ENCODE results near the gene IFITM1.
"Not testable (repeated sequence)": the region's sequence is repeated elsewhere in the genome, so short reads cannot be mapped to it uniquely, and the experiment has no call there.

The IFITM1 gene

GRCh38 chr11:294780-295179 is 19.1 kb upstream of the IFITM1 start:
- no peak for DNase-seq

- DNase-seq, result no peak
These were observed 18.3 kb upstream of the IFITM1 start for GRCh38 chr11:295351-296170.

DNA sequence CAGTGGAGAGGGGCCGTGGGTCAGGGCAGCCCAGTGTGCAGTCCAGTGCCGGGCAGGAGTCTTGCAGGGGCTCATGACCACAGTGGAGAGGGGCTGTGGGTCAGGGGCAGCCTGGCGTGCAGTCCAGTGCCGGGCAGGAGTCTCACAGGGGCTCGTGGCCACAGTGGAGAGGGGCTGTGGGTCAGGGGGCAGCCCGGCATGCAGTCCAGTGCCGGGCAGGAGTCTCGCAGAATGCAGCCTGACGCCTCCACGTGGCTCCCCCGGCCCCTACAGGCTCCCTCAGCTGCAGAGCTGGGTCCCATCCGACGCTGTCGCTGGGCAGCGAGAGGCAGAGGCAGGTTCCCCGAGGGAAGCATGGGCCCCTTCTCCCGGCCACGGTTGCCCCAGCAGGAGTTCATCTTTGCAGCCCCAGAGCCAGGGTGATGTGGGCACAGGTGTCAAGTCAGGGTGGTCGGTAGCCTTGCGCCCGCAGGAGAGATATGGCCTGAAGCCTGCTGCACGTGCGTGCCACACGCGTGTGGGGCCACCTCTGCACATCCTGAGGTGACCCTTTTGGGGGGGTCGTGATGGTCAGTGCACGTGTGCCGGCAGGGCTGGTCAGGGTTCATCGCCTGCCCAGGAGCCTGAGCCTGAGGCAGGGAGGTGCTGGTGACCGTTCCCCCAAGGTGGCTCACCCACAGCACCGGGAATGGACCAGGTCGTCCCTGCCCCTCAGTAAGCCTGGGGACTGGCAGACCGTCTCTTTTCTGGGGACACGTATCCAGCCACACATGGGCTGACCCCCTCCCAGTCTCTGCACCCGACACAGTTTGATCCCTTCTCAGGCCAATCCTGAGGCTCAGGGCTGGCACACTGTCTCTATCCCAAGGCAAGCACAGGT is 17.4 kb upstream of the IFITM1 start:
- no peak for DNase-seq

GRCh38 chr11:297051-297585 is 16.7 kb upstream of the IFITM1 start:
- no peak for DNase-seq

GRCh38 chr11:297586-298405 is 16.0 kb upstream of the IFITM1 start:
- no peak for DNase-seq

GRCh38 chr11:298406-299065 is 15.3 kb upstream of the IFITM1 start:
- no peak for DNase-seq

DNA sequence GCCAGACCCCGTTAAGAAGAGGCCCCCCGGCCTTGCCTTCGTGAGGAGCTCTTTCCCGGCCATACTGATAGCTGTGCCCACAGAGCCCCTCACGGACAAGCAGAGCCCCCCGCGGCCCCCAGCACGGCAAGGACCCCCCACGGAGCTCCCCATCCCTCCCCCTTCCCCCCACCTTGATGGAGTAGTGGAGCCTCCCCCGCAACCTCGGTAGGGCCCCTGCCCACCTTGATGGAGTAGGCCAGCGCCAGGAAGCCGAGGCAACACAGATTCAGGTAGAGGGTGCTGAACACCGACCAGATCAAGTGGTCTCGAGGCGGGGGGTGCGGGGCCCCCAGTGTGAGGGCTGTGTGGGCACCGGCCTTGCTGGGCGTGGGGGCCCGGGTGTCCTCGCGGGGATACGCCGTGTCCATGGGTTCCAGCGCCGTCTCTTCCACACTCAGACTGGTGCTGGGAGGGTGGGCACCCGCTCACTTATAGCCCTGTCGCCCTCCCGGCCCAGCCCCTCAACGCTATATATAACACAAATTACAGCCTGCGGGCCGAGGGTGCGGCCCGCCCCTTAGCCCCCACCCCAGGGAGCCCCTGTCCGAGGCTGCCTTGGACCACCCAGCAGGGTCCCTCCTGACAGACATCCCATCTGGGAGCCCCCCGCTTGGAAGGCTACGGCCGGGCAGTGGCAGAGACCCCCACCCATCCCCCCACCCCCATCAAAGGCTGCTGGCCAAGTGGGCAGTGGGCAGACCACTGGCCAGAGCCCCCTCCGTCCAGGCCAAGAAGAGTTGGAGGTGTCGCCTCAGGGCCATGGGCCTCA is 14.6 kb upstream of the IFITM1 start, which contains the start of gene IFITM5:
TSS of gene IFITM5 (minus strand) at position 446 of the 811 bp plus-strand sequence. CDS start at position 410, 36 bp downstream.
- DNase-seq, result no peak

DNA sequence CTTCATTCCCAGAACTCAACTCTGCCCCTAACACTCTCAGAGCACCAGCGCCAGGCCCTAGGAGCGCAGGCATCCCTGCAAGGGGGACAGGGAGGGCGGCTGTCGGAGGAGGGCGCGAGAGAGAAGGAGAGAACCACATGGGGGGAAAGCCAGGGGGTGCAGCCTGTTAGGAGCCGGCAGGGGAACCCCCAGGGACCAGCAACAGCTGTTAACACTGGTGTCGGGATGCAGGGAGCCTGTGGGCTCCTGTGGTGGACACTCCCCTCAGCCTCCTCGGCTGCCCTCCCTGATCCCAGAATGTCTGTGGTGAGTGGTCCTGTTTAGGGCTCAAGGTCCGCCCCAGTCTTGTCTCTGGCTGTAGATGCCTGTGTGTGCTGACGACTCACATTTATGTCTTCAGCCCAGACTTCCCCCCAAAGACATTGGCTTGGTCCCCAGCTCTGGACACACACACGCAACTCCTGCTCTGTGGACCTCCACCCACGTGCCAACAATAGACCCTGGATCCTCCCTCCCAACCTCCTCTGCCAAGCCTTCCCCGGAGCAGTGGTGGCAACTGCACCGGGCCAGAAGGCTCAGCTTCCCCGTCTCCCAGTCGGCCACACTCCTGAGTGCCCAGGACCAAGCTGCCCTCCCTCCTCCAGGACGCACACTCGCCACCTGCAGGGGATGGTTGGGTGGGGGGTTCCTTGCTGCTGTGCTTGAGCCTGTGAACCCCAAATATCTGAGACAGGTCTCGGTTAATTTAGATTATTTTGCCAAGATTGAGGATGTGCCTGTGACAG is 13.7 kb upstream of the IFITM1 start:
- DNase-seq, result no peak

DNA sequence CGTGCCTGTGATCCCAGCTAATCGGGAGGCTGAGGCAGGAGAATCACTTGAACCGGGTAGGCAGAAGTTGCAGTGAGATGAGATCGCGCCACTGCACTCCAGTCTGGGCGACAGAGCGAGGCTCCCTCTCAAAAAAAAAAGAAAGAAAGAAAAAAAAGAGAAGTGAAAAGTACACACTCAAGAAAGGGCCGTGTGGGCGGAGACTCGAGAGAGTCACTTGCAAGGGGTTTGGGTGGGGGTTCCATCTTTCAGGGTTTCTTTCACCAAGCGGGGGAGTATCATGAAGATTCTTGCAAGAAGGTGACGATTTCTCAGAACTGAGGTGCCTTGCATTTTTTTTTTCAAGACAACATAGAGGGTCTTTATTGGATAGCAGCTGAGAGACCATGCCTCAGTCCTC is 10.5 kb upstream of the IFITM1 start:
- DNase-seq, result no peak

DNA sequence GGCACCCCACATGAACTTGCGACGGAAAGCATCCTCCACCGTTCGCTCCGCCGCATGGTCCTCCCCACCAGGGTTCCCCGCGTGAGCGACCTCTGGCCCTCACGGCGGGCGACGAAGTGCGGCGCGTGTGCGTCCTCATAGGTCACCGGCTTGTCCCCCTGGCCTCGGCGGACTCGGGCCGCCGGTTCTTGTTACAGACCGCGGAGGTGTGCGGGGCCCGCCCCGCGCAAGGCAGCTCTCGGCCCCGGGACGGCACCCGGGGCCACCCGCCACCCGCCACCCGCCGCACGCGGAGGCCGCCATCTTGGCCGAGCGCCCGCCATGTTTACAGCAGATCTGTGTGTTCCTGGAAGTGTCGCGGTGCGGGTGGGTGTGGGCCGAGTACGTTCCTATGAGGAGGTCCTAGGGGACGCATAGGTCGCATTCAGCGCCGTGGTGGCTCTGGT is 9.8 kb upstream of the IFITM1 start:
- no peak for DNase-seq

- no peak for DNase-seq
These were observed 8.7 kb upstream of the IFITM1 start for GRCh38 chr11:304915-305843.

GRCh38 chr11:305844-306211 is 8.0 kb upstream of the IFITM1 start:
- no peak for DNase-seq

DNA sequence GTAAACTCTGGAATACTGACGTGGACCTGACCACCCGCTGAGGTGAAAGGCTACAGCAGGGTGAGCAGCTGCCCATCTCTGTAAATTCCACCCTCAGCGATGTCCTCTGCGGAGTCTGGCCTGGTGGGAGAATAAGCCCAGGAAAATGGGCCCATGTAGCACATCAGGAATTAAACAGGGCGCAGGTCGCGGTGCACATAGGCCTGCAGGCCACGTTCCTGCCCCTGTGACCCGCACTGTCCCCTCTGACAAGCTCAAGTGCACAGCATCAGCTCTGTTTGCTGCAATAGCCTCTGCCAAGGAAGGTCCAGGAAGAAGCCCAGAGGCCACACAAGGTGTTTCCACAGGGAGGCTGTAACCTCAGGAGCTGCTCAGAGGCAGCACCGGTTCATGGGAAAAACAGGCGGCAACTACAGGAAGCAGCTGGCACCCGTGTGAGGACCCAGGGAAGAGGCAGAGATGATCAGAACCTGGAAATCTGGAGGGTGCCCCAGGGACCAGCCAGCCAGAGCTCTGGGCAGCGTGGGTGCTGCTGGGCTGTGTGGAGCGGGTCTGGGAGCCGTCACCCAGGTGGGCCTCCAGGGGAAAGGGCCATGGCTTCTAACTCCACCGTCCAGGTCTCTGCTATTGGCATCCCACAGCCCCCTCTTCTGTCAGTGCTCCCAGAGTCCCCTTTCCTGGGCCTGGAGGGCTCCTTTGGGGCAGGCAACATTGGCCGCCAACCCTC is 7.0 kb upstream of the IFITM1 start:
- DNase-seq, result no peak

GRCh38 chr11:307766-308708 is 5.8 kb upstream of the IFITM1 start, which contains the start of gene IFITM2:
TSS of gene IFITM2 (plus strand) at chr11:307816. CDS start at chr11:308193, 377 bp downstream.
- DNase-seq, result peak; percentile 27

DNA sequence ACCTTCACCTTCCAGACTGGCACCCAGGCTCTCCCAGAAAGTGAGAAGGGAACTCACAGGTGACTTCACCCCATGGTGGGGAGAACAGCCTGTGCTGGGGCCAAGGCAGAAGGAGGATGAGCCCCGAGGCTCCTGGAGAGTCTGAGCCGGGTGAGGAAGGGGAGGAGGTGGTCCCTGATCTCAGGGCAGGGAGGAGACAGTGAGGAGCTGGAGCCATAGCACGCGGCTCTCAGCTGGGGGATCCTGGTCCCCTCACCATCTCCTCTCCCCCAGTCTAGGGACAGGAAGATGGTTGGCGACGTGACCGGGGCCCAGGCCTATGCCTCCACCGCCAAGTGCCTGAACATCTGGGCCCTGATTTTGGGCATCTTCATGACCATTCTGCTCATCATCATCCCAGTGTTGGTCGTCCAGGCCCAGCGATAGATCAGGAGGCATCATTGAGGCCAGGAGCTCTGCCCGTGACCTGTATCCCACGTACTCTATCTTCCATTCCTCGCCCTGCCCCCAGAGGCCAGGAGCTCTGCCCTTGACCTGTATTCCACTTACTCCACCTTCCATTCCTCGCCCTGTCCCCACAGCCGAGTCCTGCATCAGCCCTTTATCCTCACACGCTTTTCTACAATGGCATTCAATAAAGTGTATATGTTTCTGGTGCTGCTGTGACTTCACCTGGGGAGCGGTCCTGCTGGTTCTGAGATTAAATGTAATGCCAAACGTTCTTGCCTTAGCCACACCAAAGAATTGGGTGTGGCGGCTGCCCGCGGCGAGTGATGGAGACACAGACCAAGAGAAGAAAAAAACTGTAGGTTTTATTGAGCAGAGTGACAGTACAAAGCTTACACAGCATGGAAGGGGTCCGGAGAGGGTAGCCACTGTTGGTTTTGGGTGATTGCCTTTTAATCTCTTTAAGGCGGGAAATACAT is 4.8 kb upstream of the IFITM1 start:
- DNase-seq, result not testable (repeated sequence)

DNA sequence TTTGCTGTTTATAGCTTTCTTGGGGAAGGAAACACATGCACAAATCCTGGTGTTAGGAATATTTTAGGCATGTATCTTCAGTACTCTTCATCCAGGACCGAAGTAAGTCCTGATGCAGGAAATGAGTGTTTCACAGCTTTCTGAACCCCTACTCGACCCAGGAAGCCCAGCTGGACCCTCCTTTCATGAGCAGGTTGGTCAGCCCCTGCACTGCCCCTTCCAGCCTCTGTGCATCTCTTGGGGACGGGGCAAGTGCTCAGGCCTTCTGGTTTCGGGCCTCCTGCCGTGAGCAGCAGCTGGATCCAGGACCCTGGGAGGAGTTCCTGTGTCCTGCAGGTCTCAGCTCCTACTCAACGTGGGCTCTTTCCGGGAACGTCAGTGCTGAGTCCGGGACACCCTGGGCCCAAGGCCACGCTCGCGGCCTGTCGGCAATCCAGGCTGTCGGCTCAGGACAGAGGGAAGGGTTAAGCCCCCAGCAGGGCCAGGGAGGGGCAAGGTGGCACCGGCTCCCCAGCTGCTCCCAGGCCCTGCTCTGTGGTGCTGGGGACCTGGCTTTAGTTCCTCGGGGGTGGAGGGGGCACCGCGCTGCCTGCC is 3.8 kb upstream of the IFITM1 start:
- not testable (repeated sequence) for DNase-seq
